Skeletal muscle cell (primary cell): ENCODE results near the gene SERPINA5.

ENCODE experiments used
- DNase-seq: peaks from one replicate; pipeline ENCODE4 v3.0.0-alpha.2; 2010; ENCODE audit warnings: low read depth
- H3K4me3 ChIP-seq: 2 replicates; pipeline ENCODE4 v1.5.1; 2011; ENCODE audit warnings: low read depth, mild to moderate bottlenecking, control low read depth, low read length, moderate library complexity

The SERPINA5 gene

GRCh38 chr14:94617366-94617941 is 36.2 kb downstream of the SERPINA5 start:
- no peak for DNase-seq
- H3K4me3 ChIP-seq: no peak overlapping the region

- DNase-seq: no peak
- H3K4me3 ChIP-seq: no peak overlapping the region
Observed at GRCh38 chr14:94617988-94618822, 37.0 kb downstream of the SERPINA5 start.

GRCh38 chr14:94619297-94619696 is 38.1 kb downstream of the SERPINA5 start:
- DNase-seq: no peak
- H3K4me3 ChIP-seq: no peak overlapping the region

- no peak for DNase-seq
- no peak overlapping the region for H3K4me3 ChIP-seq
Observed at GRCh38 chr14:94620597-94620996, 39.4 kb downstream of the SERPINA5 start.

GRCh38 chr14:94621358-94622134 is 40.3 kb downstream of the SERPINA5 start:
- H3K4me3 ChIP-seq: no peak overlapping the region
- DNase-seq: no peak

- no peak overlapping the region for H3K4me3 ChIP-seq
- DNase-seq: no peak
Observed at GRCh38 chr14:94622653-94623421, 41.6 kb downstream of the SERPINA5 start.

GRCh38 chr14:94623422-94623809 is 42.2 kb downstream of the SERPINA5 start:
- no peak for DNase-seq
- no peak overlapping the region for H3K4me3 ChIP-seq

- no peak overlapping the region for H3K4me3 ChIP-seq
- DNase-seq: no peak
Observed at GRCh38 chr14:94623856-94624499, 42.8 kb downstream of the SERPINA5 start.

GRCh38 chr14:94624537-94625352 is 43.5 kb downstream of the SERPINA5 start:
- H3K4me3 ChIP-seq: no peak overlapping the region
- DNase-seq: no peak

- no peak for DNase-seq
- H3K4me3 ChIP-seq: no peak overlapping the region
Observed at GRCh38 chr14:94625353-94625635, 44.1 kb downstream of the SERPINA5 start.

GRCh38 chr14:94628578-94628977 is 47.4 kb downstream of the SERPINA5 start:
- DNase-seq: no peak
- no peak overlapping the region for H3K4me3 ChIP-seq

- DNase-seq: no peak
- H3K4me3 ChIP-seq: no peak overlapping the region
Observed at GRCh38 chr14:94630396-94630795, 49.2 kb downstream of the SERPINA5 start.

GRCh38 chr14:94631050-94631449 is 49.8 kb downstream of the SERPINA5 start:
- no peak for DNase-seq

GRCh38 chr14:94631536-94632304 is 50.5 kb downstream of the SERPINA5 start:
- DNase-seq: no peak

More at GRCh38 chr14:94631050-94631449, 49.8 kb downstream of the SERPINA5 start:
- H3K4me3 ChIP-seq: no peak overlapping the region

GRCh38 chr14:94632305-94632590 is 51.0 kb downstream of the SERPINA5 start:
- DNase-seq: no peak
- H3K4me3 ChIP-seq: no peak overlapping the region

More at GRCh38 chr14:94631536-94632304, 50.5 kb downstream of the SERPINA5 start:
- no peak overlapping the region for H3K4me3 ChIP-seq

- no peak for DNase-seq
- no peak overlapping the region for H3K4me3 ChIP-seq
Observed at GRCh38 chr14:94633121-94633520, 51.9 kb downstream of the SERPINA5 start.

- no peak overlapping the region for H3K4me3 ChIP-seq
- DNase-seq: no peak
Observed at GRCh38 chr14:94635154-94635553, 53.9 kb downstream of the SERPINA5 start.
